Coronary artery (tissue), 2 donors: ENCODE measurements around the gene RAB20.
"Not testable (repeated sequence)": the region's sequence is repeated elsewhere in the genome, so short reads cannot be mapped to it uniquely, and the experiment has no call there.

Experiments used
- DNase-seq: peaks from one replicate; pipeline ENCODE4 v3.0.0-alpha.2; 2017; ENCODE audit warnings: low spot score
- H3K27ac ChIP-seq, 2 donors: fragments of 200-600 bp; sonication (generic); one replicate each; pipeline ENCODE4 v1.5.1; 2016 to 2019
- H3K4me3 ChIP-seq: fragments of 200-600 bp; sonication (generic); 2 replicates; pipeline ENCODE4 v1.5.1; 2016; ENCODE audit warnings: mild to moderate bottlenecking, moderate library complexity
- TF ChIP-seq, protein P1 (sequence below): fragments of 200-600 bp; sonication (generic); IDR thresholded peaks from one replicate; pipeline ENCODE4 v1.5.1; 2019; ENCODE audit warnings: antibody characterized with exemption

The RAB20 gene

DNA sequence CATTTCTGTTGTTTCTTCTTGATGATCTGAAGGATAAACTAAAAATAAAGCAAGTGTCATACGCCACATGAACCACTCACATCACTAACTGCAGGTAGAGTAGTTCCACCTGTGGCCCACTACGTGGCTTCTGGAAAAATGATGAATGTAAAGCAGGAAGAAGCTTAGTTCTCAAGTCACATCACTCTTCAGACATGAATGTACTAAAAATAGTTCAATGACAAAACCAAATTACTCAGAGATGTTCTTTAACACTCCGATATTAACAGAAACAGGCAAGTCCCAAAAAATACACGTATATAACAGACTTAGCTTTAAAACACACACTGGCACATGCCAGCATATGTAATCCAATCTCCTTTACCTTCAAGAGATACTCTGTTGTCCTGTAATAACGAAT is 21.6 kb downstream of the RAB20 start:
- TF ChIP-seq, protein P1, sequence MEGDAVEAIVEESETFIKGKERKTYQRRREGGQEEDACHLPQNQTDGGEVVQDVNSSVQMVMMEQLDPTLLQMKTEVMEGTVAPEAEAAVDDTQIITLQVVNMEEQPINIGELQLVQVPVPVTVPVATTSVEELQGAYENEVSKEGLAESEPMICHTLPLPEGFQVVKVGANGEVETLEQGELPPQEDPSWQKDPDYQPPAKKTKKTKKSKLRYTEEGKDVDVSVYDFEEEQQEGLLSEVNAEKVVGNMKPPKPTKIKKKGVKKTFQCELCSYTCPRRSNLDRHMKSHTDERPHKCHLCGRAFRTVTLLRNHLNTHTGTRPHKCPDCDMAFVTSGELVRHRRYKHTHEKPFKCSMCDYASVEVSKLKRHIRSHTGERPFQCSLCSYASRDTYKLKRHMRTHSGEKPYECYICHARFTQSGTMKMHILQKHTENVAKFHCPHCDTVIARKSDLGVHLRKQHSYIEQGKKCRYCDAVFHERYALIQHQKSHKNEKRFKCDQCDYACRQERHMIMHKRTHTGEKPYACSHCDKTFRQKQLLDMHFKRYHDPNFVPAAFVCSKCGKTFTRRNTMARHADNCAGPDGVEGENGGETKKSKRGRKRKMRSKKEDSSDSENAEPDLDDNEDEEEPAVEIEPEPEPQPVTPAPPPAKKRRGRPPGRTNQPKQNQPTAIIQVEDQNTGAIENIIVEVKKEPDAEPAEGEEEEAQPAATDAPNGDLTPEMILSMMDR, result no peak
- DNase-seq, result no peak
- Histone ChIP-seq H3K4me3 (no peak overlapping the region), H3K27ac (peak overlapping the region; percentile 59 to 88)

DNA sequence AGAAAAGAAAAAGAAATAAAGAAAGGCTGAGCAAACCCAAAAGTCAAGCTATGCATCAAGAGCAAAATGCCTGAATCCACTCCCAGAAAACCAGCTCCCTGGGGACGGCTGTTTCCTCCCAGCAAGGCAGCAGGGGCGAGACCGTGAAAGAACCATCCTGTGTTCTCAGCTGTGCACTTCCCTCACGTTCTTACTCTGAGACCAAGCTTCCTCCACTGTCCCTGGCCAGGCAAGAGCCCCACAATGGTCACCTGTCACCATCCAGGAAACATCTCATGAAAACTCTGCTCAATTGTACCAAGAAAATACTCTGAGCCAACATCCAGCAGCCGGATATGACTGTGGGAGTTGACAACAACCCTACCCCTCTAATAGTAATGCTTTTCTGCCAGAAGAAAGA is 22.9 kb downstream of the RAB20 start:
- Histone ChIP-seq H3K27ac (peak overlapping the region; percentile 68 to 80), H3K4me3 (peak overlapping the region; percentile 44)
- TF ChIP-seq, protein P1, result no peak
- no peak for DNase-seq

DNA sequence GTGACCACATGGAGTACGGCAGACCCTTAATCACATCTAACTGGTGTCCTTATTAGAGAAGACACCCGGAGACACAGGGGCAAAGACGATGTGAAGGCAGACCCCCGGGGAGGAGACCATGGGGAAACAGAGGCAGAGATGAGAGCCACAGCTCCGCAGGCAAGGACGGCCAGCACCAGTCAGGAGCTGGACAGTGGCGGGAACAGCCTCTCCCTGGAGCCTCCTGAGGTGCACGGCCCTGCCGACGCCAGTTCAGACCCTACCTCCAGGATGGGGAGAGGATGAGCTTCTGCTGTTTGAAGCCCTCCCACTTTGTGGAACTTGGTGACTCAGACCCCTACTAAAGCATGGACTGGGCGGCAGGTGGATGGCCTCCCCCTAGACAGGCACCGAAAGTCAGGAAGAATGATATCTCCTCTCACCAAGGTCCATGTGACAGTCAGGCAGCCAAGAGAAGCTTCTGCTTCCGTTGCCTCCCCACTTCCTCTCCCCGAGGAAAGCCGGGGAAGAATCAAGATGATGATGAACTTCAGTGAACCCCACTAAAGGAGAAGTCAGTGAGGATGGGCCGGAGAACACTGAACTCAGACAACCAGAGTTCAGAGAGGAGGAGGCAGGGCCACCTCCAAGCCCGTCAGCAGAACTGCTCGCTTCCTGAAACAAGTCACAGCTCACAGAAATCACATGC is 25.4 kb downstream of the RAB20 start:
- TF ChIP-seq, protein P1, result no peak
- DNase-seq, result no peak
- Histone ChIP-seq H3K27ac (peak overlapping the region; percentile 36 to 72), H3K4me3 (no peak overlapping the region)

DNA sequence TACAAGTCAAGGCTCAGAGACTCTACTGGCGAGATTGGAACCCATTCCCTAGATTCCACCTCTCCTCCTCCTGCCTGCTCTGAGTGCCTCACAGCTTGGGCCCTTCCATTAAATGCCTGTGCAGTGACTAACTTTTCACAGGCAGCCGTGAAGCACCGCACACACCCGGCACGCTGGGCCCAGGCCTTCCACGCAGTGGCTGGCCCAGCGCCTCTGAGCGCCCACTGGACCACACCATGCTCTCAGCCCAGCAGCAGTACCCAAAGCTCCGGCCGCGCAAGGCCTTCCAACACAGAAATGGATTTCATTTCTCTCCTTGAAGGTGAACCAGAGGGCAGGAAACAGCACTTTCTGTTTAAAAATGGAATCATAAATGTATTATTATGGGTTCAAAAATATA is 26.0 kb downstream of the RAB20 start:
- H3K27ac ChIP-seq, result peak overlapping the region in 1 of 2 donors; percentile 72
- TF ChIP-seq, protein P1, result no peak
- H3K4me3 ChIP-seq, result no peak overlapping the region
- DNase-seq, result no peak

DNA sequence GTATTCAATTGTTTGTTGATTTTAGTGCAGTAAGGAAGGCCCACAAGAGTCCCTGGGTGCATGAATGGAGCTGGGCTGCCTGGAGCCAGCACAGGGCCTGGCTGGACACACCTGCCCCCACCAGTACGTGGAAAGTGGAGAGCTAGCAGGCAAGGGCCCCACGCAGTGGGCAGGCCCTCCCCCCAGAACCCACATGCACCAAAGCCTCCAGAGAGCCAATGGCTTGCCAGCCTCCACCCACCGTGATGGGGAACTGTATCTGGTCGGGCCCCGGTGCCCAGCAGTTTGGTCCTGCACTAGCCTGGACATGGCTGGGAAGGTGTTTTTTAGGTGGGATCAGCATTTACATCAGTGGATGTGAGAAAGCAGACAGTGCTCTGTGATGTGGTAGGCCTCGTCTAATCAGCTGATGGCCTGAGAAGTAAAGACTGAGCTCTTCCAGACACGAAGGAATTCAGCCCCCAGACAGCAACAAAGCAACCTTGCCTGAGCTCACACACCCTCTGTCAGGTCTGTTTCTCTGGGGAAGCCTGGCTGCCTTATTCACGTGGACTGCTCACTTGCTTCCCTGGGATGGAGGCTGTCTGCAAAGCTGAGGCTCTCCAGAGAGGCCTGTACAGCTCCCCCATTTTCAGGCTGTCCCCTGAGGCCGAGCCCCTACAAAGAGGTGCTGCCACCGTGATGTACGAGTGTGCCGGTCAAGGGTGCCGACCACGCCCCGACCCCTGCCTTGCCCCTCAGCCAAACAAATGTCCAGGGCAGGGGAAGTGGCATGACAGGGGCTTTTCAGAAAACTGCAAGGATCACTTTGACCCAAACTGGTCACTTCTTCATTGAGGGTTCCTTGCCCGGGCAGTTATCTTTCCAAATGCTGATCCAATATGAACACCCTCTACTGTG is 27.5 kb downstream of the RAB20 start:
- Histone ChIP-seq H3K27ac (peak overlapping the region in 1 of 2 donors; percentile 72), H3K4me3 (no peak overlapping the region)
- DNase-seq, result no peak
- TF ChIP-seq, protein P1, result no peak

DNA sequence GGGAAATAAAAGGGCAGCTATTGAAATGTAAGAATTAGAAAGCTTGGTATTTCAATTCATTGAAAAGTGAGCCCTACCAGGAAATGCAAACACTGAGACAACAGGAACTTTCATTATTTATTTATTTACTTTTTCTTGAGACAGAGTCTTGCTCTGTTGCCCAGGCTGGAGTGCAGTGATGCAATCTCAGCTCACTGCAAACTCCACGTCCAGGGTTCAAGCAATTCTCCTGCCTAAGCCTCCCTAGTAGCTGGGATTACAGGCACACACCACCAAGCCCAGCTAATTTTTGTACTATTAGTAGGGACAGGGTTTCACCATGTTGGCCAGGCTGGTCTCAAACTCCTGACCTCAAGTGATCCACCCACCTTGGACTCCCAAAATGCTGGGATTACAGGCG is 29.3 kb downstream of the RAB20 start:
- not testable (repeated sequence) for DNase-seq, H3K4me3 ChIP-seq
- H3K27ac ChIP-seq, result peak overlapping the region in 1 of 2 donors; percentile 45

DNA sequence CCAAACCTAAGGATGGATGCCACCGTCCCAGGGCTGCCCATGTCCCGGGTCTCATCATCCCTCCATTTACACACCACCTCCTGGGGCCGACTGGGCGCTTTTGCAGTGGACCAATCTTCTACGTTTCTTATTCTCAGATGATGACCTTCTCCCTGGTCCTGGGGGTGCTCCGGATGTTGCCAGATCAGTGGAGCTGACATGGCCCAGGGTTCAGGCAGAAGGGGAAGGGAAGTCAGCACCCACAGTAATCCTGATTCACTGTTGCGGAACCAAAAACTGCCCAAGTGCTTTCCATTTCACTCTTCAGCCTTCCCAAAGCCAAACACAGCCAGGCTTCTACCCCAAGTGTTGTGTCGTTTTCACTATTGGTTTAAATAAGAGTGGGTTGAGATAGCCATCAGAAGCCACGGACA is 29.8 kb downstream of the RAB20 start:
- DNase-seq, result no peak
- peak overlapping the region in 1 of 2 donors; percentile 45 for H3K27ac ChIP-seq
- H3K4me3 ChIP-seq, result no peak overlapping the region
- TF ChIP-seq, protein P1, result no peak
